Neural cell (in vitro differentiated cells): ENCODE results near the gene ADARB2.

Experiments used
- CTCF ChIP-seq: fragments of 450-650 bp; IDR thresholded peaks from 2 replicates; pipeline ENCODE4 v1.5.1; 2014; ENCODE audit warnings: antibody characterized with exemption, mild to moderate bottlenecking, moderate library complexity; ENCODE audit not compliant: poor library complexity, severe bottlenecking
- EP300 ChIP-seq: fragments of 450-650 bp; conservative IDR thresholded peaks from 2 replicates; pipeline ENCODE4 v1.6.1; 2014; ENCODE audit warnings: antibody characterized with exemption, mild to moderate bottlenecking, moderate library complexity; ENCODE audit not compliant: poor library complexity, severe bottlenecking
- EZH2 ChIP-seq: fragments of 200-600, 300-800 bp; shearing (Covaris generic), sonication (generic); IDR thresholded peaks from 2 replicates; pipeline ENCODE4 v1.6.1; 2014; ENCODE audit warnings: antibody characterized with exemption, low read length, borderline replicate concordance, mild to moderate bottlenecking; ENCODE audit not compliant: insufficient read depth, poor library complexity, severe bottlenecking
- MXI1 ChIP-seq: fragments of 450-650 bp; conservative IDR thresholded peaks from 2 replicates; pipeline ENCODE4 v1.6.1; 2014; ENCODE audit warnings: antibody characterized with exemption, mild to moderate bottlenecking; ENCODE audit not compliant: poor library complexity, severe bottlenecking
- POLR2AphosphoS5 ChIP-seq: IDR thresholded peaks from 2 replicates; pipeline ENCODE4 v1.6.1; 2012
- SMC3 ChIP-seq: fragments of 450-650 bp; conservative IDR thresholded peaks from 2 replicates; pipeline ENCODE4 v1.6.1; 2014; ENCODE audit warnings: antibody characterized with exemption, mild to moderate bottlenecking, moderate library complexity; ENCODE audit not compliant: poor library complexity
- TAF1 ChIP-seq: IDR thresholded peaks from 2 replicates; pipeline ENCODE4 v1.6.1; 2012; ENCODE audit warnings: low read depth
- TF ChIP-seq, protein P1 (sequence below): IDR thresholded peaks from 2 replicates; pipeline ENCODE4 v1.6.1; 2012; ENCODE audit warnings: borderline replicate concordance

DNA sequence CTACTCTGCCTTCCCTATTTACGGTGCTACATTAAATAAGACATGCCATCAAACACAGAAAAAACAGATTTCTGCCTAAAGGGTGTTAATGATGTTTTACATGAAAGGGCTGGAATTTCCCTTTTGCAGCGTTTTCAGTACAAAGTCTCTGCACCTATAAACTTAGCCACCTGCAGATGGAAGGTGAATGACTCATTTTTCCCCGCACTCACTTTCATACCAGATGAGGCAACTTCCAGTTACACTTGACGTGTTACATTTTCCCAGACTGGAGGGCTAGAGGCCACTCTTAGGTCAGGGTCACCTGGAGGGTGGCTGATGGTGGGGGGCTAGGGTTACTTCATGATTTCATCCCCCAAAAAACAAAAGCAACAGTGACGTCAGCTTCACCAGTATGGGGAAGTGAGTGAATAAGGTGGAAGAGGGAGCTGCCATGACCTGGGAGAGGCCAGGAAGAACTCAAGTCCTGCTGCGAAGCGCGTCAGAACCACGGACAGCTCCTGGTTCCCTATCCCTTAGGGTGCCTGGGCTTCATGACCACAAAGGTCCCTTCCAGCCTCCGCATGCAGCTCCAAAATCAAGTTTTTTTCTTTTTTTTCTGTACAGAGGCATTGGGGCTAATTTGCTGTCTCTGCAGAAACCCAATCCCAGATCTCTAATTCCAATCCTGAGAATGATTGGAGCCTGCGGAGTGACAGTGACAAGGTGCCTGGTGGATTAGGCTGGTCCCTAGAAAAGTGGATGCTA lies 94.0 kb downstream of the ADARB2 start:
- TF ChIP-seq EP300 (no peak), CTCF (no peak), EZH2 (no peak), POLR2AphosphoS5 (no peak), MXI1 (no peak), SMC3 (no peak), TAF1 (no peak)
- TF ChIP-seq, protein P1, sequence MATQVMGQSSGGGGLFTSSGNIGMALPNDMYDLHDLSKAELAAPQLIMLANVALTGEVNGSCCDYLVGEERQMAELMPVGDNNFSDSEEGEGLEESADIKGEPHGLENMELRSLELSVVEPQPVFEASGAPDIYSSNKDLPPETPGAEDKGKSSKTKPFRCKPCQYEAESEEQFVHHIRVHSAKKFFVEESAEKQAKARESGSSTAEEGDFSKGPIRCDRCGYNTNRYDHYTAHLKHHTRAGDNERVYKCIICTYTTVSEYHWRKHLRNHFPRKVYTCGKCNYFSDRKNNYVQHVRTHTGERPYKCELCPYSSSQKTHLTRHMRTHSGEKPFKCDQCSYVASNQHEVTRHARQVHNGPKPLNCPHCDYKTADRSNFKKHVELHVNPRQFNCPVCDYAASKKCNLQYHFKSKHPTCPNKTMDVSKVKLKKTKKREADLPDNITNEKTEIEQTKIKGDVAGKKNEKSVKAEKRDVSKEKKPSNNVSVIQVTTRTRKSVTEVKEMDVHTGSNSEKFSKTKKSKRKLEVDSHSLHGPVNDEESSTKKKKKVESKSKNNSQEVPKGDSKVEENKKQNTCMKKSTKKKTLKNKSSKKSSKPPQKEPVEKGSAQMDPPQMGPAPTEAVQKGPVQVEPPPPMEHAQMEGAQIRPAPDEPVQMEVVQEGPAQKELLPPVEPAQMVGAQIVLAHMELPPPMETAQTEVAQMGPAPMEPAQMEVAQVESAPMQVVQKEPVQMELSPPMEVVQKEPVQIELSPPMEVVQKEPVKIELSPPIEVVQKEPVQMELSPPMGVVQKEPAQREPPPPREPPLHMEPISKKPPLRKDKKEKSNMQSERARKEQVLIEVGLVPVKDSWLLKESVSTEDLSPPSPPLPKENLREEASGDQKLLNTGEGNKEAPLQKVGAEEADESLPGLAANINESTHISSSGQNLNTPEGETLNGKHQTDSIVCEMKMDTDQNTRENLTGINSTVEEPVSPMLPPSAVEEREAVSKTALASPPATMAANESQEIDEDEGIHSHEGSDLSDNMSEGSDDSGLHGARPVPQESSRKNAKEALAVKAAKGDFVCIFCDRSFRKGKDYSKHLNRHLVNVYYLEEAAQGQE: peak; percentile 24
